WI38 (cell line): ENCODE results near the gene ETFB.

Experiments
- H3K4me3 ChIP-seq: 2 replicates; pipeline ENCODE4 v1.5.1; 2011; ENCODE audit warnings: low read depth, mild to moderate bottlenecking, control low read depth, low read length
- CTCF ChIP-seq: IDR thresholded peaks from 2 replicates; pipeline ENCODE4 v1.5.1; 2012; ENCODE audit warnings: low read depth, mild to moderate bottlenecking, control low read depth, low read length

Gene ETFB

GRCh38 chr19:51331716-51332115 is 34.5 kb downstream of the ETFB start:
- no peak for TF ChIP-seq CTCF
- no peak overlapping the region for H3K4me3 ChIP-seq

DNA sequence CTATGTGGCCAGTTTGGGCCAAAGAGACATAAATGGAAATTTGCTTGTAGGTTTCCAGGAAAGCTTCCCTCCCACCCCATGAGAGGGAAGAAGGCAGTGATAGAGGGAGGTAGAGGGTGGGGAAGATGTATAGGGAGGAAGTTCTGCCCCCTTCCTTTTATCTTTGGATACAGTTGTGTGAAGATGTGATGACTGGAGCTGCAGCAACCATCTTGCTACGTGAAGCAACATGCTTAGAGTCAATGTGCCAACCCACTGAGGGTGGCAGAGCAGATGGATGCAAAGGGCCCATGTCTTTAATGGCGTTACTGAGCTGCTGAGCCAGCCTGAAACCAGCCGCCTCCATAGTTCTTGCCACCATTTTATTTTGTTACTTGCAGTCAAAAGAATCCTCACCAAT is 35.0 kb downstream of the ETFB start:
- no peak for TF ChIP-seq CTCF
- H3K4me3 ChIP-seq, result no peak overlapping the region

DNA sequence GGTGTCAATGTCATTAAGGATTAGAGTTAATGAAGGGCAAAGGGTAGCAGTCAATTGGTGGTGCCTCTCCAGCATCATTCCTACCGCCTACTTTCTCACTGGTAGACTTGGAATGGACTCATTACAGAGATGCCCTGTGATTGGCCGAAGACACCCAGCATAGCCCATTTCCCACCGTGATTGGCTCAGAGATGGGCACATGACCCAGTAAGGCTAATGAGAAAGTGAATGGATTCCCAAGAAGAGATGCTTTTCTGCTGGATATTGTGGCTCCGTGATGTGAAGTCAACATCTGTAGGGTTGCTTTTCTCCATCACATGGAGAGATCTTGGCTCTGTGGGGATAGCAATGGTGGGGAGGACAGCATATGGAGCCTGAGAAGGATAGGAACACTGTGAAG is 35.8 kb downstream of the ETFB start:
- H3K4me3 ChIP-seq, result no peak overlapping the region
- TF ChIP-seq CTCF, result no peak

DNA sequence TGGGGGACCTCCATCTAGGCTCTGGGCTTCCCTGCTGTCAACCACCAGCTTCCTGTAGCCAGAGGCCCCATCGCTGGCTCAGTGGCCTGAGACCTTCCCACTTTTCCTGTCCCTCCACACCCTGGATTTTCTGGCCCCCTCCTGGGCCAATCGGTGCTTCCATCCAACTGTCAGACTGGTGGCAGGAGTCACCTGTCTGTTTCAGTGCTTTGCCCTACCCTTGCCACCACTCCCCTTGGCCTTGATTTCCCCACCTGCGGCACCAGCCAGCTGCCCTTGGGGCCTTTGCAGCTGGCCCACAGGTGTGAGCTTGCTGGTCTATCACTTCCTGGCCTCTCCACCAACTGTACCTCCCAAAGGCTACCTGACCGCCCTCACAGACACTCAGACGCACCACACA is 36.8 kb downstream of the ETFB start:
- no peak for TF ChIP-seq CTCF
- no peak overlapping the region for H3K4me3 ChIP-seq

DNA sequence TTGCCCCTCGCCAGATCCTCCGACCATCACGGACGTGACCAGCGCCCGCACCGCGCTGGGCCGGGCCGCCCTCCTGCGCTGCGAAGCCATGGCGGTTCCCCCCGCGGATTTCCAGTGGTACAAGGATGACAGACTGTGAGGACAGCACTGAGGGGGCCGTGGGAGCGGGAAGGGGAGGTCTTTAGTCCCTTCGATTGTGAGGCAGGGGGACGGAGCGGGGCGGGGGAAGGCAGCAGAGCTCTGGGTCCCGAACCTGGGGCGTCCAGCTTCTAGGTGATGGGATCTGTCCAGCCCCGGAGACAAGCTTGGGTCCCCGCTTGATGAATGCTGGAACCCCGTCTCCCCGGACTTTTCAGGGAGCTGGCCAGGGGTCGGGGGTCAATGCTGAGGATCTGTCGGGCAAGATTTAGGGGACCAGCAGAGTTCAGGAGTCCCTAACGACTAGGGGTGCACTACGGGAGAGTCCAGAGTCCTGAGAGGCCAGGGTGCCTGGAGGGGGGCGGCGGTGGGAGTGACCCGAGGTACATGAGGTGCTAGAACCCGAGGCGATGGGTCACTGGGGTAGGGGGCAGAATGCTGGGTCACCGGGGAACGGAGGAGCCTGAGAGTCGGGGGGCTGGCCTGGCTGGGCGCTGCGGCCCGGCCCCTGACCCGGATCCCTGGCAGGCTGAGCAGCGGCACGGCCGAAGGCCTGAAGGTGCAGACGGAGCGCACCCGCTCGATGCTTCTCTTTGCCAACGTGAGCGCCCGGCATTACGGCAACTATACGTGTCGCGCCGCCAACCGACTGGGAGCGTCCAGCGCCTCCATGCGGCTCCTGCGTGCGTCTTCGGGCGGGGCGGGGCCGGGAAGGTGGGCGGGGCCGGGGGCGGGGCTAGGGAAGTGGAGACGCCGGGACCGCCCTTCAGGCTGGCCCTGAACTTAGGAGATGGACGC is 38.9 kb downstream of the ETFB start:
- no peak overlapping the region for H3K4me3 ChIP-seq
- no peak for TF ChIP-seq CTCF

GRCh38 chr19:51326216-51327065 is 39.7 kb downstream of the ETFB start:
- no peak overlapping the region for H3K4me3 ChIP-seq
- TF ChIP-seq CTCF, result no peak
